SU-DHL-6 (cell line): ENCODE results near the gene KLK4.

ENCODE experiments used
- EZH2phosphoT487 ChIP-seq: fragments of 200-600 bp; sonication (generic), shearing (Covaris generic); conservative IDR thresholded peaks from 2 replicates; pipeline ENCODE4 v1.6.1; 2018; ENCODE audit warnings: mild to moderate bottlenecking, antibody characterized with exemption, low read length, moderate library complexity, mixed read lengths
- TF ChIP-seq, protein P1 (sequence below): fragments of 200-600 bp; sonication (generic); IDR thresholded peaks from one replicate; pipeline ENCODE4 v1.5.1; 2017; ENCODE audit warnings: antibody characterized with exemption, mild to moderate bottlenecking, low read length, moderate library complexity; ENCODE audit not compliant: insufficient read depth, poor library complexity, severe bottlenecking

DNA sequence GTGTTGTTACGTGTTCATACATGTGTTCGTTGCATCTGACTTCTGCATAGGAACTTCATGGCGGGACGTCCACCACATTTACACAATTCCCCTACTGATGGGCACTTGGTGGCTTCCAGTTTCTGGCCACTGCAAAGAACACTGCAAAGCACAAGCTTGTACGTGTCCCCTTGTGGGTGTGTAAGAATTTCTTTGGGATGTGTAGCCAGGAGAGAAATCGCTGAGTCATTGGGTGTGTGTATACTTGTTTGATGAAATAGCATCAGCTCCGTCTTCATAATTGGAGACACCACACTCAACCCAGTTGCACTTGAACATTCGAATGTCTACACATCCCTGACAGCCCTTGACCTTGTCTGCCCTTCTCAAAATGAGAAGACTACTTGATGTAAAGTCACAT, 22.4 kb upstream of the KLK4 start:
- TF ChIP-seq, protein P1, sequence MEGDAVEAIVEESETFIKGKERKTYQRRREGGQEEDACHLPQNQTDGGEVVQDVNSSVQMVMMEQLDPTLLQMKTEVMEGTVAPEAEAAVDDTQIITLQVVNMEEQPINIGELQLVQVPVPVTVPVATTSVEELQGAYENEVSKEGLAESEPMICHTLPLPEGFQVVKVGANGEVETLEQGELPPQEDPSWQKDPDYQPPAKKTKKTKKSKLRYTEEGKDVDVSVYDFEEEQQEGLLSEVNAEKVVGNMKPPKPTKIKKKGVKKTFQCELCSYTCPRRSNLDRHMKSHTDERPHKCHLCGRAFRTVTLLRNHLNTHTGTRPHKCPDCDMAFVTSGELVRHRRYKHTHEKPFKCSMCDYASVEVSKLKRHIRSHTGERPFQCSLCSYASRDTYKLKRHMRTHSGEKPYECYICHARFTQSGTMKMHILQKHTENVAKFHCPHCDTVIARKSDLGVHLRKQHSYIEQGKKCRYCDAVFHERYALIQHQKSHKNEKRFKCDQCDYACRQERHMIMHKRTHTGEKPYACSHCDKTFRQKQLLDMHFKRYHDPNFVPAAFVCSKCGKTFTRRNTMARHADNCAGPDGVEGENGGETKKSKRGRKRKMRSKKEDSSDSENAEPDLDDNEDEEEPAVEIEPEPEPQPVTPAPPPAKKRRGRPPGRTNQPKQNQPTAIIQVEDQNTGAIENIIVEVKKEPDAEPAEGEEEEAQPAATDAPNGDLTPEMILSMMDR = no peak
- TF ChIP-seq EZH2phosphoT487 = no peak
